BLaER1 (cell line): ENCODE data around the gene CSH2.

ENCODE experiments used
- H3K27ac ChIP-seq: shearing (Covaris generic); formaldehyde crosslinking; 2 replicates; pipeline ENCODE4 v1.8.1; 2022
- H3K27me3 ChIP-seq: shearing (Covaris generic); formaldehyde crosslinking; 2 replicates; pipeline ENCODE4 v1.8.1; 2022
- H3K36me3 ChIP-seq: shearing (Covaris generic); formaldehyde crosslinking; 2 replicates; pipeline ENCODE4 v1.8.1; 2022
- H3K4me1 ChIP-seq: shearing (Covaris generic); formaldehyde crosslinking; 2 replicates; pipeline ENCODE4 v1.8.1; 2022
- H3K4me2 ChIP-seq: shearing (Covaris generic); formaldehyde crosslinking; 2 replicates; pipeline ENCODE4 v1.8.1; 2022
- H3K4me3 ChIP-seq: shearing (Covaris generic); formaldehyde crosslinking; 2 replicates; pipeline ENCODE4 v1.8.1; 2022
- H3K9ac ChIP-seq: shearing (Covaris generic); formaldehyde crosslinking; 2 replicates; pipeline ENCODE4 v1.8.1; 2022
- H3K9me3 ChIP-seq: shearing (Covaris generic); formaldehyde crosslinking; 2 replicates; pipeline ENCODE4 v1.8.1; 2022
- H4K20me1 ChIP-seq: shearing (Covaris generic); formaldehyde crosslinking; 2 replicates; pipeline ENCODE4 v1.8.1; 2022
- Cebpa-rat ChIP-seq: shearing (Covaris generic); IDR thresholded peaks from 2 replicates; pipeline ENCODE4 v1.8.1; 2022

CSH2 gene

DNA sequence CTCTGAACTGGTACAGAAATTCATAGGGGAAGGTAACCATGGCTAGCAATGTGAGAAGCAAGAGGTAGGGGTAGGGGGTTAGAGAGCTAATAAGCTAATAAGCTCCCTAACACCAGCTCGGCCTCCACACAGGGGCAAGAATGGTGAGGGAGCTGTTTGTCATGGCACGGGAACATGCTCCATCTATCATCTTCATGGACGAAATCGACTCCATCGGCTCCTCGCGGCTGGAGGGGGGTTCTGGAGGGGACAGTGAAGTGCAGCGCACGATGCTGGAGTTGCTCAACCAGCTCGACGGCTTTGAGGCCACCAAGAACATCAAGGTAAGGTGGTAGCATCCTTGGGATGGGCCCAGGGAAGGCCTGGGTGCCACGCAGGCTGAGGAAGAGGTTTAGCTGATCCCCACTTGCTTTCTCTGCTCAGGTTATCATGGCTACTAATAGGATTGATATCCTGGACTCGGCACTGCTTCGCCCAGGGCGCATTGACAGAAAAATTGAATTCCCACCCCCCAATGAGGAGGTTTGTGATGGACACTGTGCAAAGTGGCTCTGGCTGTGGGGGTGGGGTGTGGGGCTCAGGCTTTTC is 42.5 kb downstream of the CSH2 start:
- H3K4me2 ChIP-seq = peak overlapping the region; percentile 74
- peak overlapping the region; percentile 35 for H3K9ac ChIP-seq
- no peak for TF ChIP-seq Cebpa-rat
- peaks cover 76% of the 10 kb centered on the region for H3K36me3 ChIP-seq
- no peaks in the 10 kb centered on the region for H3K27me3 ChIP-seq
- peaks cover 77% of the 10 kb centered on the region for H3K4me1 ChIP-seq
- no peaks in the 10 kb centered on the region for H3K9me3 ChIP-seq
- peaks cover 60% of the 10 kb centered on the region; the same call in 1 of the 2 replicates for H4K20me1 ChIP-seq
- no peak overlapping the region for H3K4me3 ChIP-seq
- peak overlapping the region; percentile 80; the same call in 1 of the 2 replicates for H3K27ac ChIP-seq

DNA sequence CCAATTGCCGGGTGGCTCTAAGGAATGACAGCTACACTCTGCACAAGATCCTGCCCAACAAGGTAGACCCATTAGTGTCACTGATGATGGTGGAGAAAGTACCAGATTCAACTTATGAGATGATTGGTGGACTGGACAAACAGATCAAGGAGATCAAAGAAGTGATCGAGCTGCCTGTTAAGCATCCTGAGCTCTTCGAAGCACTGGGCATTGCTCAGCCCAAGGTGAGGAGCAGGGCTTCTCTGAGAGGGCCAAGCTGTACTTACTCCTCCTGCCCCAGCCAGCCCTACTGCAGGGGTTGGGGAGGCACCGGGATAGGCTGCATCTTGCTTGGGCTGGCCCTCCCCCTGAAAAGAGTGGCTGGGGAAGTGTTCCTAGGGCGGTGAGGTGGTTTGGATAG is 43.2 kb downstream of the CSH2 start:
- no peaks in the 10 kb centered on the region for H3K27me3 ChIP-seq
- no peak for TF ChIP-seq Cebpa-rat
- H3K9me3 ChIP-seq = no peaks in the 10 kb centered on the region
- H3K4me2 ChIP-seq = no peak overlapping the region
- peaks cover 75% of the 10 kb centered on the region for H3K36me3 ChIP-seq
- peaks cover 77% of the 10 kb centered on the region for H3K4me1 ChIP-seq
- no peak overlapping the region for H3K9ac ChIP-seq
- H3K27ac ChIP-seq = no peak overlapping the region
- peaks cover 60% of the 10 kb centered on the region for H4K20me1 ChIP-seq
- no peak overlapping the region for H3K4me3 ChIP-seq

DNA sequence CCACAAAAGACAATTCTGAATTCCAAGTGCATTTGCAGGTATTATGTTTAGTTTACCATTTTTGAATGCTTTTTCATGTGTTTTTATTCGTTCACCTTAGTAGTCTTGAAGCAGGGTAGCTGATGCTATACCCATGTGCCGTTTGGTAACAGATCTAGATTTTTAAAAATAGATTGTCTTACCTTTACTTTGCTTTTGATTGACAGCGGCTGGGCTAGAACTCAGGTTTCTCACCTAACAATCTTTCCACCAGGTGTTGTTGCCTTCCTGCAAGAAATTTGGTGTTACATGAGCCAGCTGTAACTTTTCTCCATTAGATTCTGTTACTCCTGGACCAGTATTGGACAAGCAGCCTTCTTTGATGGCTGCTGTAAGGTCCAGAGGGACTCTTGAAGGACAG is 44.5 kb downstream of the CSH2 start:
- Histone ChIP-seq H3K4me1 (peaks cover 77% of the 10 kb centered on the region), H3K4me3 (peak overlapping the region; percentile 86), H3K9me3 (no peaks in the 10 kb centered on the region), H3K9ac (no peak overlapping the region; the same call in 1 of the 2 replicates), H3K27ac (no peak overlapping the region), H3K36me3 (peaks cover 75% of the 10 kb centered on the region), H3K4me2 (peak overlapping the region; percentile 90), H4K20me1 (peaks cover 52% of the 10 kb centered on the region), H3K27me3 (no peaks in the 10 kb centered on the region)
- no peak for TF ChIP-seq Cebpa-rat

DNA sequence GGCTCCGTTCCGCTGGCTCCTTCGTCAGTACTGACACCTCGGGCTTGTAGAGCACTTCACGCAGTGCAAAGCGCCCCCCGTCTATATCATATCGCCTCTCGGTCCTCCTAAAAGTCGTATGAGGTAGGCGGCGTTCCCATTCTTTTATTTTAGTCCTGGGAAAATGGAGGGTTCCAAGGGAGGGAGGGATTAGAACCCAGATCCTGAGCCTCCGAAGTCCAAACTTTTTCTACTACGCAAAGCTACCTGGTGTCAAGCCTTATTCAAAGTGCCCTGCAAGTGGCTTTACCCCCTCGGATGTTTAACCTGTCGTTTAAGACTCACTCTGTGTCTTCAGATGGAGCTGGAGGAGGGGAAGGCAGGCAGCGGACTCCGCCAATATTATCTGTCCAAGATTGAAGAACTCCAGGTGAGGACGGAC is 45.7 kb downstream of the CSH2 start:
- no peaks in the 10 kb centered on the region for H3K9me3 ChIP-seq
- H3K27ac ChIP-seq = peak overlapping the region; percentile 96
- H3K27me3 ChIP-seq = no peaks in the 10 kb centered on the region
- peaks cover 75% of the 10 kb centered on the region for H3K36me3 ChIP-seq
- H3K4me2 ChIP-seq = peak overlapping the region; percentile 90
- TF ChIP-seq Cebpa-rat = no peak
- peaks cover 77% of the 10 kb centered on the region for H3K4me1 ChIP-seq
- H3K4me3 ChIP-seq = peak overlapping the region; percentile 86
- peaks cover 49% of the 10 kb centered on the region for H4K20me1 ChIP-seq
- peak overlapping the region; percentile 91 for H3K9ac ChIP-seq

DNA sequence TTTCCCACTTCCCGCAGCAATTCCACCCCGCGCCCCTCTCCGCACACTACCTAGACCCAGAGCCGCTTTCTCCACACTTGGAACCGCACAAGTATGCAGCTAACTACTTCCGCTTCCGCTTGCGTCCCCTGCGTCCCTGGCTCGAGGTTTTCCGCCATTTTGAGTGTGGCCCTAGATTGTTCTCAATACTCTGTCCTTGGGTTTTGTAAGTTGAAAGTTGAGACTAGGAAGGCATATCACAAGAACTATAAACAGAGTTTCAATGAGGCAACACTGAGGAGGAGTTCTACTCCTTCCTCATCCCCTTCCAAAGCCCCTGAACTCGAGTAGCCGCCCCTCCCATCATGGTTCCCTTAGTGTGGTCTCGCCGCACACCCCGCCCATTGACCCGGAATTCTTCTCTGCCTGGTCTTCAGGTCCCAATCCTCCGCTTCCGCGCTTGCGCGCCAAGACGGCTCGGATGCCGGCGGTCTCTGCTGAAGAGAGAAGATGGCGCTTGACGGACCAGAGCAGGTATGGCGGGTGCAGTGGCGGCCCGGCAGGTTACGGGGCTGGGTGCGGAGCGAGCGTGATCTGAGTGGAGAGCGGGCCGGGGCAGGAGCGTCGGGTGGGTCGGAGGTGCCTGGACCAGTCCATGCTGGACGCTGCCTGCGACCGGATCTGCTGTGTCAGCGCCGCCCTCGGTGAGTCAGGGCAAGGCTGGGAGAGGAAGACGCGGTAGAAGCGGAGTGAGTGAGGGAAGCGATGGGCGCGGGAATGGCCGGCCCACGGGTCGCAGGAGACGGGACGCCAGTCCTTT is 46.3 kb downstream of the CSH2 start, which contains the start of the genes FTSJ3 and PSMC5:
Gene FTSJ3 (minus strand): TSS at position 662 of the 799 bp plus-strand sequence. CDS start 761 bp downstream, outside the sequence.
Gene PSMC5 (plus strand): TSS at position 430 of the 799 bp plus-strand sequence. CDS start 60 bp downstream, at position 490.
- peaks cover 49% of the 10 kb centered on the region for H4K20me1 ChIP-seq
- peak within 1 kb of the TSS; percentile 93 for H3K4me2 ChIP-seq
- peak within 1 kb of the TSS; percentile 86 for H3K4me3 ChIP-seq
- H3K9ac ChIP-seq = peak within 1 kb of the TSS; percentile 91
- H3K27ac ChIP-seq = peak within 1 kb of the TSS; percentile 96
- no peak for TF ChIP-seq Cebpa-rat
- no peaks in the 10 kb centered on the region for H3K9me3 ChIP-seq
- H3K4me1 ChIP-seq = peaks cover 77% of the 10 kb centered on the region
- H3K27me3 ChIP-seq = no peaks in the 10 kb centered on the region
- H3K36me3 ChIP-seq = peaks cover 75% of the 10 kb centered on the region

DNA sequence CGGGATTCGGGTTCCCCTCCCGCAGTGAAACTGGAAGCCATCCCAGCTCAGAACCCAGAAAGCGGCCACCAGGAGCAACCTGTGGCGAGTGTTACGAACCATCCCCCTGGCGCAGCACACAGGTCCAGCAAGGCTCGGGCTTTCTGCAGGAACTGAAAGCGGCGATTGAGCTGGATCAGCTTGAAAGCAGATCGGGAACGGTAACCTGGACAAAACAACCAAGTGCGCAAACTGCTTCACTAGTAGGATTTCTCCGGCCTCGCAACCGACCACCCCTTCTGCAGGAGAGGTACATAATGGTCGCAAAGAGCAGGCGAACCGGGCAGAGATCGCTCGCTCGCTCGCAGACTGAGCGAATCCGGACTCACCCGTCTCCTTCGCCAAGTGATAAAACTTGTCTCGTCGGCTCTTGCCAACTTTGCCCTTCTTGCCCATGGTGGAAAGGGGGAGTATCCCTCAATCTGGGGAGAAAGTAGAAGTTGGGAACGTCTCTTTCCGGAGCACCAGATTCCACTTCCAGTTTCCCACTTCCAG is 46.9 kb downstream of the CSH2 start:
- peak overlapping the region; percentile 86 for H3K4me3 ChIP-seq
- peak overlapping the region; percentile 93 for H3K4me2 ChIP-seq
- peak overlapping the region; percentile 96 for H3K27ac ChIP-seq
- TF ChIP-seq Cebpa-rat = no peak
- peaks cover 77% of the 10 kb centered on the region for H3K4me1 ChIP-seq
- no peaks in the 10 kb centered on the region for H3K27me3 ChIP-seq
- H4K20me1 ChIP-seq = peaks cover 49% of the 10 kb centered on the region
- peak overlapping the region; percentile 91 for H3K9ac ChIP-seq
- H3K9me3 ChIP-seq = no peaks in the 10 kb centered on the region
- H3K36me3 ChIP-seq = peaks cover 75% of the 10 kb centered on the region

DNA sequence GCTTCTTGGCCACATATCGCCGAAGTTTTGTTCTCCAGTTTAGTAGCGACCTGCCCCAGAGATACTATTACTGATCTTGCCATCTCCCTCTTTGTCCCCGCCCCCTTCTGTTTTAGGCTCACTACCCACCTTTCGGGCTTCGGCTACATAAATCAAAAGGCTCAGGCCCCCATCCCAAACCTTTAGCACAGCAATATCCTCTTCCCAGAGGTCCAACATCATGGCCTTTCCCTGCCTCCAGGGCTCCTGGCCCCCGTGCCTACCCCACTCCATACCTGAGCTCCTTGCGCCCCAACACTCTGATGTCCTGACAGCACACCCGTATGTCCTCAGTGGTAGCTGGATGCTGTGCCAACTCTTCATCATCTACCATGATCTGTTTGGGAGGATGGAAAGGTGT is 49.1 kb downstream of the CSH2 start:
- Histone ChIP-seq H3K9ac (no peak overlapping the region), H3K27ac (no peak overlapping the region), H3K4me3 (no peak overlapping the region), H3K36me3 (peaks cover 75% of the 10 kb centered on the region), H3K27me3 (no peaks in the 10 kb centered on the region), H3K4me1 (peaks cover 82% of the 10 kb centered on the region), H4K20me1 (peaks cover 54% of the 10 kb centered on the region), H3K4me2 (no peak overlapping the region), H3K9me3 (no peaks in the 10 kb centered on the region)
- TF ChIP-seq Cebpa-rat = no peak

DNA sequence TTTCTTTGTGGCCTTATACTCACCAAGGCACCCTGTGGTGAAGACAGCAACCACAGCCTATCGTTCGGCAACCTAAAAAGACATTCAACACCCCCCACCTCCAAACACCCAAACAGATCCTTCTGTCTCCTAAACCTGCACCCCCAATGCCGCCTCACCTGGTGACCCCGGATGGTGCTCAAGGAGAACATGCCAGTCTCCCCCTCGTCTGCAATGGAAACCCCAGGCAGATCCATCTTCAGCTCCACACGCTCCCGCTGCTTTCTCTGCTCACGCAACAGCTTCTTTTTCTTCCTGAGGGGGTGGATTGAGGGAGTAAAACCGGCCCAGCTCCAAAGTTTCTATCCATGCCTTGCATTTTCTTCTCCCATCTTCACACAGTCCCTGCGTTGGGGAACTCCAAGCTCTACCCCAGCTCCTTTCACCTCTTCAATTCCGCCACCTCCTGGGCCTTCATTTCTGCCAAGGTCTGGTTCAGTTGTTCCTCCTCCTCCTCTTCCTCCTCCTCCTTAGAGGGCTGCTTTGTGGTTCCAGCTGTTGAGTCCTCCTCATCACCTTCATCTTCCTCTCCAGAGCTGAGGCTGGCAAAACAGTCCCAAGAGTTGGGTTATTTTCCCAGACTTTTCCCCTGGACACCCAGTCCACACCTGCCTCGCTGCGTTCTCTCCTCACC is 49.7 kb downstream of the CSH2 start:
- Histone ChIP-seq H3K4me3 (no peak overlapping the region), H3K9me3 (no peaks in the 10 kb centered on the region), H3K27me3 (no peaks in the 10 kb centered on the region), H4K20me1 (peaks cover 59% of the 10 kb centered on the region), H3K9ac (no peak overlapping the region), H3K36me3 (peaks cover 75% of the 10 kb centered on the region), H3K4me2 (no peak overlapping the region), H3K4me1 (peaks cover 82% of the 10 kb centered on the region), H3K27ac (no peak overlapping the region)
- no peak for TF ChIP-seq Cebpa-rat

DNA sequence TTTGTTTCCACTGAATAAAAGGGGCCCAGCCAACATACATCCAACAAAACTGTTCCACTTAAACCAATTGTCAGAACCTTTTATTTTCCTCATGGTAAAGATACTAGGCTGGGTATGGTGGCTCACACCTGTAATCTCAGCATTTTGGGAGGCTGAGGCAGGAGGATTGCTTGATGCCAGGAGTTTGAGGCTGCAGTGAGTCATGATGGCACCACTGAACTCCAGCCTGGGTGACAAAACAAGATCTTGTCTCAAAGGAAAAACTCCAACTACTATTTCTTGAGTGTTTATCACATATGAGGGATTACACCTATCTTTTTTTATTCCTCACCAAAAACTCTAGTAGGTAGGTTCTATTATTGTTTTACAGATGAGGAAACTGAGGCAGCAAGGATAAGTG is 50.9 kb downstream of the CSH2 start:
- Histone ChIP-seq H3K27me3 (no peaks in the 10 kb centered on the region), H3K4me2 (peak overlapping the region; percentile 89; the same call in 1 of the 2 replicates), H3K4me1 (peaks cover 82% of the 10 kb centered on the region), H3K9ac (no peak overlapping the region), H3K27ac (no peak overlapping the region), H3K36me3 (peaks cover 84% of the 10 kb centered on the region), H3K4me3 (no peak overlapping the region), H4K20me1 (peaks cover 64% of the 10 kb centered on the region), H3K9me3 (no peaks in the 10 kb centered on the region)
- no peak for TF ChIP-seq Cebpa-rat
